ENCODE measurements around the gene TBC1D9.

- TF ChIP-seq CTCF (conservative IDR thresholded peaks at IDR 0.05) (no peak), EZH2 (IDR thresholded peaks at IDR 0.05; ENCODE audit: low read depth) (no peak)
Measured at GRCh38 chr4:140693562-140693961, 62.6 kb downstream of the TBC1D9 start.

Data from PC-9 (cell line).